WTC11 (cell line): ENCODE data around the gene KRT4. TPM values are rescaled to one million over a fixed set of nuclear protein-coding genes. Genes with fewer than 3 reads are reported as not detected.

ENCODE experiments used
- ATAC-seq: fragments of 200-7000 bp; cut with Tn5 transposase; 2 replicates; pipeline ENCODE4 v1.10.0; 2021; ENCODE audit warnings: mild to moderate bottlenecking, moderate library complexity
- CTCF ChIA-PET: fragments of 300-600 bp; sonication (Branson Sonifier 250); formaldehyde crosslinking; loops from one replicate; lab custom pipeline; 2021; ENCODE audit warnings: antibody characterized with exemption; lab: Charles Lee
- POLR2A ChIA-PET: fragments of 350-600 bp; sonication (Branson Sonifier 250); formaldehyde crosslinking; loops from one replicate; lab custom pipeline; 2021; ENCODE audit warnings: antibody characterized with exemption; lab: Charles Lee
- DNase-seq: peaks from one replicate; pipeline ENCODE4 v3.0.0; 2021; ENCODE audit warnings: low spot score
- H3K27ac Mint-ChIP-seq: 2 replicates; pipeline ENCODE4 v1.8.0; 2021; ENCODE audit warnings: mixed read lengths
- H3K27me3 Mint-ChIP-seq: 2 replicates; pipeline ENCODE4 v1.8.0; 2021; ENCODE audit warnings: low read depth, mild to moderate bottlenecking, moderate library complexity, mixed read lengths
- H3K36me3 Mint-ChIP-seq: 2 replicates; pipeline ENCODE4 v1.8.0; 2021; ENCODE audit warnings: mixed read lengths
- H3K4me1 Mint-ChIP-seq: 2 replicates; pipeline ENCODE4 v1.8.0; 2022; ENCODE audit warnings: mixed read lengths
- H3K4me3 Mint-ChIP-seq: 2 replicates; pipeline ENCODE4 v1.8.0; 2021; ENCODE audit warnings: mild to moderate bottlenecking, moderate library complexity, mixed read lengths
- H3K9me3 Mint-ChIP-seq: 2 replicates; pipeline ENCODE4 v1.8.0; 2021; ENCODE audit warnings: mixed read lengths
- AR ChIP-seq: fragments of 250-450 bp; sonication (Bioruptor Pico); IDR thresholded peaks from 2 replicates; pipeline ENCODE4 v1.9.0; 2021; ENCODE audit warnings: mild to moderate bottlenecking
- ATF6 ChIP-seq: sonication (generic); formaldehyde crosslinking; IDR thresholded peaks from 2 replicates; pipeline ENCODE4 v1.8.1; 2023; ENCODE audit warnings: mild to moderate bottlenecking, missing genetic modification reagents
- CREM ChIP-seq: sonication (generic); formaldehyde crosslinking; IDR thresholded peaks from 2 replicates; pipeline ENCODE4 v1.8.1; 2022; ENCODE audit warnings: mild to moderate bottlenecking, missing genetic modification reagents, moderate library complexity
- E2F1 ChIP-seq: sonication (generic); formaldehyde crosslinking; IDR thresholded peaks from 2 replicates; pipeline ENCODE4 v1.8.0; 2022; ENCODE audit warnings: mild to moderate bottlenecking, missing genetic modification reagents
- FOXK1 ChIP-seq: sonication (generic); formaldehyde crosslinking; IDR thresholded peaks from 2 replicates; pipeline ENCODE4 v1.8.0; 2022; ENCODE audit warnings: mild to moderate bottlenecking, moderate library complexity, missing genetic modification reagents
- GTF2I ChIP-seq: fragments of 250-450 bp; sonication (Bioruptor Pico); conservative IDR thresholded peaks from 2 replicates; pipeline ENCODE4 v1.4.0; 2021; ENCODE audit warnings: mild to moderate bottlenecking
- HMGXB4 ChIP-seq: sonication (generic); formaldehyde crosslinking; IDR thresholded peaks from 2 replicates; pipeline ENCODE4 v1.8.1; 2023; ENCODE audit warnings: mild to moderate bottlenecking, moderate library complexity, missing genetic modification reagents
- JAZF1 ChIP-seq: fragments of 250-450 bp; sonication (Bioruptor Pico); IDR thresholded peaks from 2 replicates; pipeline ENCODE4 v1.9.0; 2021; ENCODE audit warnings: moderate library complexity, mild to moderate bottlenecking, inconsistent platforms
- NFYB ChIP-seq: sonication (generic); formaldehyde crosslinking; conservative IDR thresholded peaks from 2 replicates; pipeline ENCODE4 v1.8.0; 2022; ENCODE audit warnings: low read depth, missing genetic modification reagents
- PREB ChIP-seq: sonication (generic); formaldehyde crosslinking; IDR thresholded peaks from 2 replicates; pipeline ENCODE4 v1.8.1; 2022; ENCODE audit warnings: mild to moderate bottlenecking, missing genetic modification reagents, moderate library complexity, borderline replicate concordance
- PRRX2 ChIP-seq: fragments of 250-450 bp; sonication (Bioruptor Pico); IDR thresholded peaks from 2 replicates; pipeline ENCODE4 v1.8.0; 2021; ENCODE audit warnings: mild to moderate bottlenecking
- TEAD4 ChIP-seq: sonication (generic); formaldehyde crosslinking; IDR thresholded peaks from 2 replicates; pipeline ENCODE4 v1.8.0; 2022; ENCODE audit warnings: mild to moderate bottlenecking, missing genetic modification reagents
- ZNF219 ChIP-seq: sonication (generic); formaldehyde crosslinking; IDR thresholded peaks from 2 replicates; pipeline ENCODE4 v1.8.0; 2023; ENCODE audit warnings: missing genetic modification reagents, mild to moderate bottlenecking, borderline replicate concordance
- ZNF317 ChIP-seq: sonication (generic); formaldehyde crosslinking; IDR thresholded peaks from 2 replicates; pipeline ENCODE4 v1.8.1; 2023; ENCODE audit warnings: low read depth, mild to moderate bottlenecking, moderate library complexity, missing genetic modification reagents, borderline replicate concordance
- ZNF416 ChIP-seq: fragments of 250-450 bp; sonication (Bioruptor Pico); IDR thresholded peaks from 2 replicates; pipeline ENCODE4 v1.9.0; 2021; ENCODE audit warnings: mild to moderate bottlenecking, inconsistent platforms
- ZNF671 ChIP-seq: fragments of 250-450 bp; sonication (Bioruptor Pico); IDR thresholded peaks from 2 replicates; pipeline ENCODE4 v1.8.0; 2021; ENCODE audit warnings: mild to moderate bottlenecking
- ZSCAN18 ChIP-seq: fragments of 250-450 bp; sonication (Bioruptor Pico); IDR thresholded peaks from 2 replicates; pipeline ENCODE4 v2.1.2; 2022; ENCODE audit warnings: mild to moderate bottlenecking, moderate library complexity
- total RNA-seq: library from RNA; stranded (reverse); gene quantifications from 3 replicates; pipeline ENCODE4 v1.2.3, GENCODE V29; 2021

KRT4 gene
- total RNA-seq, 1 experiment from 2014 or later: not detected

GRCh38 chr12:52757449-52758176, 56.3 kb downstream of the KRT4 start:
- Mint-ChIP-seq H3K27me3 (peaks cover 23% of the 10 kb centered on the region), H3K4me1 (no peaks in the 10 kb centered on the region), H3K4me3 (no peak overlapping the region), H3K27ac (no peak overlapping the region), H3K9me3 (peaks cover 3% of the 10 kb centered on the region)
- ATAC-seq: no peak
- DNase-seq: no peak
- no peak for TF ChIP-seq FOXK1 (CRISPR knock-in tag)
- TF ChIP-seq AR: no peak
- no peak for TF ChIP-seq CREM
- TF ChIP-seq ZNF671 (CRISPR knock-in tag): no peak
- TF ChIP-seq E2F1 (CRISPR knock-in tag): no peak
- no peak for TF ChIP-seq ZNF317
- no peak for TF ChIP-seq JAZF1 (CRISPR knock-in tag)
- no peak for TF ChIP-seq GTF2I
- no peak for TF ChIP-seq NFYB
- no peak for TF ChIP-seq HMGXB4 (CRISPR knock-in tag)
- no peak for TF ChIP-seq PRRX2 (CRISPR knock-in tag)
- TF ChIP-seq PREB (CRISPR knock-in tag): no peak
- TF ChIP-seq ZNF416 (CRISPR knock-in tag): no peak
- TF ChIP-seq ATF6 (CRISPR knock-in tag): no peak
- TF ChIP-seq ZSCAN18 (CRISPR knock-in tag): no peak
- no peak for TF ChIP-seq TEAD4 (CRISPR knock-in tag)
- no peak for TF ChIP-seq ZNF219 (CRISPR knock-in tag)
- TF ChIP-seq, all 79 proteins: peak for 0
- ChIA-PET POLR2A (no interaction called here), CTCF (no interaction called here)
- peaks cover 16% of the 10 kb centered on the region for H3K36me3 Mint-ChIP-seq

Other genes starting within 250 kb of the KRT4 start
- gene KRT74, start 240.3 kb downstream of the KRT4 start, total RNA-seq: not detected in 3 replicates
- 0.11 TPM in 1 of 3 replicates, not detected in the others for gene KRT72, start 212.7 kb downstream of the KRT4 start, total RNA-seq
- gene KRT73, start 195.6 kb downstream of the KRT4 start, total RNA-seq: not detected in 3 replicates
- not detected in 3 replicates for gene KRT2, start 161.9 kb downstream of the KRT4 start, total RNA-seq
- gene KRT1, start 133.7 kb downstream of the KRT4 start, total RNA-seq: not detected in 3 replicates
- gene KRT77, start 110.6 kb downstream of the KRT4 start, total RNA-seq: not detected in 3 replicates
- gene KRT76, start 36.8 kb downstream of the KRT4 start, total RNA-seq: not detected in 3 replicates
- not detected in 3 replicates for gene KRT3, start 18.0 kb downstream of the KRT4 start, total RNA-seq
- not detected in 3 replicates for gene KRT79, start 20.2 kb upstream of the KRT4 start, total RNA-seq
- gene KRT78, start 34.9 kb upstream of the KRT4 start, total RNA-seq: not detected in 3 replicates
- 424 to 477 TPM (median 429 TPM) in 3 replicates for gene KRT8, start 91.0 kb upstream of the KRT4 start, total RNA-seq
- 461 to 525 TPM (median 465 TPM) in 3 replicates for gene KRT18, start 135.0 kb upstream of the KRT4 start, total RNA-seq
- gene EIF4B, start 192.3 kb upstream of the KRT4 start, total RNA-seq: 730 to 860 TPM (median 838 TPM) in 3 replicates
- gene TNS2, start 235.9 kb upstream of the KRT4 start, total RNA-seq: 3.4 to 7.7 TPM (median 4.1 TPM) in 3 replicates